Epithelial cell of proximal tubule (primary cell): Measurements from ENCODE around the gene CENPA. TPM values are rescaled to one million over a fixed set of nuclear protein-coding genes. Genes with fewer than 3 reads are reported as not detected.
"Not testable (repeated sequence)": the region's sequence is repeated elsewhere in the genome, so short reads cannot be mapped to it uniquely, and the experiment has no call there.

Experiments
- DNase-seq: peaks from one replicate; pipeline ENCODE4 v3.0.0-alpha.2; 2011; ENCODE audit warnings: low read depth
- H3K4me3 ChIP-seq: 2 replicates; pipeline ENCODE4 v1.5.1; 2011; ENCODE audit warnings: low read depth, mild to moderate bottlenecking, low read length
- CTCF ChIP-seq: conservative IDR thresholded peaks from 2 replicates; pipeline ENCODE4 v1.5.1; 2012; ENCODE audit warnings: low read depth, mild to moderate bottlenecking, low read length
- total RNA-seq: library from RNA; depleted of rRNA; stranded (reverse); fragments of >200 nt; gene quantifications from 2 replicates; pipeline ENCODE4 v1.2.3, GENCODE V29; 2015

The CENPA gene
- total RNA-seq, 1 donor from 2014 or later = 24.4 TPM

GRCh38 chr2:26759845-26760244 is 26.0 kb upstream of the CENPA start:
- DNase-seq = no peak
- TF ChIP-seq CTCF = no peak
- no peak overlapping the region for H3K4me3 ChIP-seq

GRCh38 chr2:26760991-26761390 is 24.9 kb upstream of the CENPA start:
- not testable (repeated sequence) for H3K4me3 ChIP-seq, DNase-seq

GRCh38 chr2:26763019-26763418 is 22.8 kb upstream of the CENPA start:
- TF ChIP-seq CTCF = no peak
- H3K4me3 ChIP-seq = no peak overlapping the region
- no peak for DNase-seq

GRCh38 chr2:26764078-26764887 is 21.6 kb upstream of the CENPA start, which contains the start of gene SLC35F6:
TSS of gene SLC35F6 (plus strand) at chr2:26764284. CDS start at chr2:26764350, 66 bp downstream.
- peak within 1 kb of the TSS; percentile 99 for H3K4me3 ChIP-seq
- no peak for DNase-seq
- no peak for TF ChIP-seq CTCF

DNA sequence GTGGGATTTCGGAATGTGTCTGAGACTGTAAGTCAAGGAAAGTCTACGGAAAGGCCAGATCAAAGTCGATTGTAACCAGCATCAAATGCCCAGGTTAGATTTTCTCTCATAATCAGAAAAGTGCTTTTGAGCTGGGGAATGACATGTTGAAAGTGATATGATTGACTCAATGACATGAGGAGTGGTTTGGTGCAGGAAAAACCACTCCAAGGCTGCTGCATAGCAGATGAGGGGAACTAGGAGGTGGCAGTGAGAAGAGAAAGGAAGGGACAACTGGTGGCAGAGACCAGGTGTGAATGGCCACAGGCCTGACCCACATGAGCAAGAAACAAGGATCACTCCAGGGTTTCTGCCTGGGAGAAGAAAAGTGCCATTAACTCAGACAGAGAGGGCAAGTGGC is 20.9 kb upstream of the CENPA start:
- no peak for TF ChIP-seq CTCF
- no peak for DNase-seq
- H3K4me3 ChIP-seq = peak overlapping the region; percentile 99

DNA sequence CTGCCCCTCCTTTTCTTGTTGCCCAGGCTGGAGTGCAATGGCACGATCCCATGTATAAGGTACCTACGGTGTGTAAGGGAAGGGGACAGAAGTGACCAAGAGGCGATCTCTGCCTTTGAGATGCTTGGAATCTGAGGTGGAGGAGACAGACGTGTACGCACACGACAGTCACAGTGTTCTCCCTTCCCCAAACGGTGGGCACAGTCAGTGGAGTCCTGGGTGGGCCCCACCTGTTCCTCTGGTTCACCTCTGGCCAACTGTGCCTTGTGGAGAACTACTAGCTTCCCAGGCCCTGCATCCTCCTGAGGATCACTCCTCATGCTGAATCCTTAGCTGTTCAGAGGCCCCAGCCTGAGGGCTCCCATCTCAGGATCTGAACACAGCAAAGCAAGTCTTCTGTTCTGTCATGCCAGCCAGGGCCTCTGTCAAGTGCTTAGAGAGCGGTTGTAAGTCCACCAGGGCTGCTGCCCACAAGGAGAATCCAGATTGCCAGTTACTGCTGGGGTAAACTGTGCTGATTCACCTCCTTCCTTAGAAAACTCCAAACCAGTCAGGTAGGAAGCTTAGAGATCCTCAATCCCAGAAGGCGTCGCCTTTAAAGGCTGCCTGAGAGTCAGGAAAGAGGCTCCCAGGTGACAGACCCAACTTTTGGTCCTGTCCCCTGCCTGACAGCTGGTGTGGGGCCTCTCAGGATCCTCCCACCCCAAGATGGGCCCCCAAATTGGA is 20.2 kb upstream of the CENPA start:
- TF ChIP-seq CTCF = no peak
- peak overlapping the region; percentile 99 for H3K4me3 ChIP-seq
- DNase-seq = no peak

DNA sequence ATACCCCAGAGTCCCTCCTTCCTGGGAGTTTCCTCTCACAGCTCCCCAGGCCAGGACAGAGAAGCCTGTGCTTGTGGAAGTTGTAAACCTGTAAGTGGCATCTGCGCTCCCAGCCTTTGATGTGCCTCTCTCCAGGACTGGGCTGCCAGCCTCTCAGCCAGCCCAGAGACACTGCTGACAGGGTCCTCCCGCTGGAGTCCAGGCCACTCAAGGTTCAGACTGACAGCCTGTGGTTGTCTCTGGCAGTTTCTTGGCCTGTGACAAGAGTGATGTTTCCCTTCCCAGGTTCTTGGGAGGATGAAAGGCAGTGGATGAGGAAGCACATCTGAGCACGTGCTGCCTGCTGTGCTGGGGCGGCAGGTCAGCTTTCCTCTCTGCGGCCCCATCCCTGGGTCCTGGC is 18.7 kb upstream of the CENPA start:
- H3K4me3 ChIP-seq = no peak overlapping the region
- DNase-seq = no peak
- no peak for TF ChIP-seq CTCF
